C4-2B (cell line): ENCODE measurements around the gene RIMBP3C.
"Not testable (repeated sequence)": the region's sequence is repeated elsewhere in the genome, so short reads cannot be mapped to it uniquely, and the experiment has no call there.

Experiments used
- H3K27ac ChIP-seq: fragments of 450-650 bp; 2 replicates; pipeline ENCODE4 v1.5.1; 2017

RIMBP3C gene

GRCh38 chr22:21526705-21527500 lies 24.4 kb downstream of the RIMBP3C start:
- H3K27ac ChIP-seq = not testable (repeated sequence)

GRCh38 chr22:21516970-21517764 lies 34.1 kb downstream of the RIMBP3C start:
- not testable (repeated sequence) for H3K27ac ChIP-seq

GRCh38 chr22:21516522-21516921 lies 34.7 kb downstream of the RIMBP3C start:
- H3K27ac ChIP-seq = not testable (repeated sequence)

DNA sequence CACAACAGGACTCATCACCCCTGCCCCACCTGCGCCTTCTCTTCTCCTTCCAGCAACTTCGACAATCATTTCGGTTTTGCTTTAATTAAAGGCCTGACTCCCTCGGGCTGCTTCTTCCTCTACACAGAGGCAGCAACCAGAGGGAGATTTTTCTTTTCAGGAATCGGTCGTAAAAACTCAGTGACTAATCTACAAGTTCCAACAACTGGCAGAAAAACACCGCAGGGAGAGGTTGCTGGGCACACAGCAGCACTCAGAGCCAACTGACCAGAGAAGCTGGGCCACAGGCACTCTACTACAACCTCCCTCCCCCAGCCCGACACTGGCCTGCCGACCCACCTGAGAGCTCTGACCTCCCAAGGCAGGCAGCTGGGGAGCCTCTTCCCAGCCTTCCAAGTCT lies 36.0 kb downstream of the RIMBP3C start:
- H3K27ac ChIP-seq = not testable (repeated sequence)

DNA sequence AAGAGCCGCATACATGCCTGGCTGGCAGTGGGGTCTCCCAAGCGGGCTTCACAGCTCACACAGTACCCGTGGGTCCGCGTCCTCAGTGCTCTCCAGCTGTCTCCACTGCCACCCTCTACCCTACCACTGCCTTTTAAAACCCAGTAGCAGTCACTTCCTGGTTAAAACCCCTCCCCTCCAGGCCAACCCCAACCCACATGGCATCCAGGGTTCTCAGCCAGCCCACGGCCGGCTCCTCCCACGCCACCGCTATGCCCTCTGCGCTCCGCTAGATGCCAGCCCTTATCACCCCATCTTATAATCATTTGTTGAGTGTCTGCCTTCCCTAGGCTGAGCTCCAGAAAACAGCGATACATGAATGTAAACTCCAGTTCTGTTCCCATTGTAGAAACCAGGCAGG lies 37.1 kb downstream of the RIMBP3C start:
- H3K27ac ChIP-seq = not testable (repeated sequence)

GRCh38 chr22:21512022-21512421 lies 39.2 kb downstream of the RIMBP3C start:
- H3K27ac ChIP-seq = not testable (repeated sequence)

DNA sequence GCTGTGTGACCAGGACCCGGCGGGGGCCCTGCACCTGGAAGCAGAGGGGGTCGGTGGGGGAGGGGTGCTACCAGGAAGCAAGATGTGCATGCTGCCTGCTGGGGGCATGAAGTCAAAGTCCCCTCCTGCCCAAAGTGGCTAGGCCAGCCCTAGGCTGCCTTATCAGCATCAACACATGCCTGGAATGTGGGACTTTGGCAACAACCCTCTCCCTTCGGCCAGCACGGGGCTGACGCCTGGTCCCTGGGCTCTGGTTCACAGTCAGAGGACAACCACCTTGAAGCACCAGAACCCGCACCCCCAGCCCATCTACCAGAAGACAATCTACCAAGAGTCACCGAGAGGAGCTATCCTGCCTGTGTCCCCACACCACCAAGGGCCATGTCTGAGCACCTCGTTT lies 40.9 kb downstream of the RIMBP3C start:
- not testable (repeated sequence) for H3K27ac ChIP-seq

GRCh38 chr22:21499623-21500506 lies 51.4 kb downstream of the RIMBP3C start:
- not testable (repeated sequence) for H3K27ac ChIP-seq

GRCh38 chr22:21498489-21498888 lies 52.8 kb downstream of the RIMBP3C start:
- H3K27ac ChIP-seq = not testable (repeated sequence)

- H3K27ac ChIP-seq = not testable (repeated sequence)
These were observed 53.3 kb downstream of the RIMBP3C start for GRCh38 chr22:21497984-21498383.
